HG03097 (cell line): ENCODE data around the gene SPATA31D1.
"Not testable (repeated sequence)": the region's sequence is repeated elsewhere in the genome, so short reads cannot be mapped to it uniquely, and the experiment has no call there.

ENCODE experiments used
- ATAC-seq: cut with Tn5 transposase; IDR thresholded peaks from one replicate; pipeline ENCODE4 v1.9.1; 2021; ENCODE audit not compliant: unreplicated experiment, low FRiP score

The SPATA31D1 gene

GRCh38 chr9:81988472-81988871 is at the start of gene SPATA31D1:
Gene SPATA31D1 (plus strand): TSS chr9:81988772. CDS start chr9:81988819, 47 bp downstream.
- not testable (repeated sequence) for ATAC-seq

GRCh38 chr9:81943393-81943792 is 45.2 kb upstream of the SPATA31D1 start, which contains the start of gene SPATA31D3:
Gene SPATA31D3 (plus strand): TSS chr9:81943500. CDS start chr9:81943586, 86 bp downstream.
- ATAC-seq: not testable (repeated sequence)

GRCh38 chr9:81948650-81949049 is 39.9 kb upstream of the SPATA31D1 start:
- not testable (repeated sequence) for ATAC-seq

- no peak for ATAC-seq
These were observed 35.5 kb upstream of the SPATA31D1 start for GRCh38 chr9:81953096-81953495.

- ATAC-seq: no peak
These were observed 32.9 kb upstream of the SPATA31D1 start for GRCh38 chr9:81955625-81956024.

- no peak for ATAC-seq
These were observed 24.1 kb upstream of the SPATA31D1 start for GRCh38 chr9:81964218-81965171.

GRCh38 chr9:81968026-81968425 is 20.5 kb upstream of the SPATA31D1 start:
- no peak for ATAC-seq

GRCh38 chr9:81969971-81970370 is 18.6 kb upstream of the SPATA31D1 start:
- no peak for ATAC-seq

GRCh38 chr9:81971727-81972126 is 16.8 kb upstream of the SPATA31D1 start:
- ATAC-seq: no peak

GRCh38 chr9:81974764-81975163 is 13.8 kb upstream of the SPATA31D1 start:
- no peak for ATAC-seq

- no peak for ATAC-seq
These were observed 12.2 kb upstream of the SPATA31D1 start for GRCh38 chr9:81976351-81976750.

- ATAC-seq: no peak
These were observed 9.4 kb upstream of the SPATA31D1 start for GRCh38 chr9:81979196-81979595.

- no peak for ATAC-seq
These were observed 8.0 kb upstream of the SPATA31D1 start for GRCh38 chr9:81980568-81980967.

- no peak for ATAC-seq
These were observed 6.7 kb upstream of the SPATA31D1 start for GRCh38 chr9:81981883-81982282.

GRCh38 chr9:81984928-81985327 is 3.6 kb upstream of the SPATA31D1 start:
- no peak for ATAC-seq

GRCh38 chr9:81986051-81986450 is 2.5 kb upstream of the SPATA31D1 start:
- no peak for ATAC-seq

- no peak for ATAC-seq
These were observed 1.1 kb downstream of the SPATA31D1 start for GRCh38 chr9:81989700-81990099.

GRCh38 chr9:81993656-81994055 is 5.1 kb downstream of the SPATA31D1 start:
- ATAC-seq: no peak

GRCh38 chr9:81999806-82000205 is 11.2 kb downstream of the SPATA31D1 start:
- no peak for ATAC-seq

GRCh38 chr9:82010711-82011110 is 22.1 kb downstream of the SPATA31D1 start:
- no peak for ATAC-seq

- ATAC-seq: no peak
These were observed 22.6 kb downstream of the SPATA31D1 start for GRCh38 chr9:82011133-82011532.

GRCh38 chr9:82012276-82012675 is 23.7 kb downstream of the SPATA31D1 start:
- no peak for ATAC-seq
